GM10266 (cell line): ENCODE measurements around the gene APOD.
A peak's percentile ranks its signal among the peaks of the same experiment; 100 is the strongest.

ENCODE experiments used
- DNase-seq: peaks from one replicate; pipeline ENCODE4 v3.0.0; 2012; ENCODE audit errors: extremely low spot score
- TF ChIP-seq, protein P1 (sequence below): IDR thresholded peaks from 2 replicates; pipeline ENCODE4 v1.5.1; 2012; ENCODE audit warnings: mild to moderate bottlenecking, low read depth; ENCODE audit not compliant: control insufficient read depth, insufficient read depth; ENCODE audit errors: missing control alignments

APOD gene

DNA sequence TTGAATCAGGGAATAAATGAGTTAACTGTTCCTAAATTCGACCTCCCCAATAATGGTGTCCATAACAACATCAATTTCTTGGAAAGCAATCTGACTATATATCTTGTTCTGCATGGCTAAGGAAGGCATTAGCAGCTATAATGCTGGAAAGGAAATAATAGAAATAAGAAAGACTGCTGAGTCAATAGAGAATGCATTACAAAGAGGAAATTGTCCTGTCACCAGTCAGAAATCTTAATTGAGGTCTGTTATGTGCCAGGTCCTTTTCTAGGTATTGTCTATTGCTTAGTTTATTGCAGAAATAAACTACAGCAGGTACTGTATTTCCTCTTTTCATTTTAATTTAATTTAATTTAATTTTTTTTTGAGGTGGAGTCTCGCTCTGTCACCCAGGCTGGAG lies 34.8 kb downstream of the APOD start:
- no peak for DNase-seq
- TF ChIP-seq, protein P1, sequence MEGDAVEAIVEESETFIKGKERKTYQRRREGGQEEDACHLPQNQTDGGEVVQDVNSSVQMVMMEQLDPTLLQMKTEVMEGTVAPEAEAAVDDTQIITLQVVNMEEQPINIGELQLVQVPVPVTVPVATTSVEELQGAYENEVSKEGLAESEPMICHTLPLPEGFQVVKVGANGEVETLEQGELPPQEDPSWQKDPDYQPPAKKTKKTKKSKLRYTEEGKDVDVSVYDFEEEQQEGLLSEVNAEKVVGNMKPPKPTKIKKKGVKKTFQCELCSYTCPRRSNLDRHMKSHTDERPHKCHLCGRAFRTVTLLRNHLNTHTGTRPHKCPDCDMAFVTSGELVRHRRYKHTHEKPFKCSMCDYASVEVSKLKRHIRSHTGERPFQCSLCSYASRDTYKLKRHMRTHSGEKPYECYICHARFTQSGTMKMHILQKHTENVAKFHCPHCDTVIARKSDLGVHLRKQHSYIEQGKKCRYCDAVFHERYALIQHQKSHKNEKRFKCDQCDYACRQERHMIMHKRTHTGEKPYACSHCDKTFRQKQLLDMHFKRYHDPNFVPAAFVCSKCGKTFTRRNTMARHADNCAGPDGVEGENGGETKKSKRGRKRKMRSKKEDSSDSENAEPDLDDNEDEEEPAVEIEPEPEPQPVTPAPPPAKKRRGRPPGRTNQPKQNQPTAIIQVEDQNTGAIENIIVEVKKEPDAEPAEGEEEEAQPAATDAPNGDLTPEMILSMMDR: no peak

GRCh38 chr3:195548501-195548900 lies 35.2 kb downstream of the APOD start:
- TF ChIP-seq, protein P1: no peak
- no peak for DNase-seq

DNA sequence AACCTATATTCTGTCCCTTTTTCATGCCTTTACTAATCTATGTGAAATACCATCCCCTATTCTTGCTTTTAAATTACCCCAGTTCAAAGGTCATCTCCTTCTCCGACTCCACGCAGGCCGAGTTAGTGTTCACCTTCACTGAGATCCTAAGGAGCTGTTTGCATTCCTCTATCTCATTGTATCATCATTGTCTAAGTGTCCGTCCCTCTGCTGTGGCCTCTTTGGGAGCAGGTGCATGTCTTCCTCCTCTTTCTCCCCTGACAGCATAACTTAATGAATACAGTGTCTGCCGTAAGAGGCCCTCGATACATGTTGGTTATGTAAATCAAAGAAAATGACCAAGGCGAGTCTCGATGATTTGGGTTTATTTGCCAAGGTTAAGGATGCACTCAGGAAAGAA lies 35.7 kb downstream of the APOD start:
- TF ChIP-seq, protein P1: no peak
- no peak for DNase-seq

GRCh38 chr3:195546130-195546560 lies 37.6 kb downstream of the APOD start:
- no peak for DNase-seq
- TF ChIP-seq, protein P1: no peak

GRCh38 chr3:195544634-195545033 lies 39.1 kb downstream of the APOD start:
- TF ChIP-seq, protein P1: no peak
- no peak for DNase-seq

DNA sequence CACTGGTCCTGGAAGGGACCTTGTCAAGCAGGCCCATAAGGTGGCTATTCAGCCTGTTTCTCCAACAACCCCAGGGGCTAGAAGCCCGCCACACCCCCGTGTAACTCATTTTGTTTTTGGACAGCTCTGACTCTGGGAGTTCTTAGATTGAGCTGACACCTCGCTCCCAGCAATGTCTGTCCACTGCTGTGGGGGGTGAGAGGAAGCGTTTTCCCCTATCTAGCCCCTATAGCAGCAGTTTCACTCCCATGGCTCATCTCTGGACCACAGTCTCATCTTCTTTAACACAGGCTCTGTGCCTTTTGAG lies 39.6 kb downstream of the APOD start:
- TF ChIP-seq, protein P1: no peak
- DNase-seq: no peak

- TF ChIP-seq, protein P1: peak; percentile 4
- DNase-seq: peak; percentile 43
Measured at GRCh38 chr3:195543500-195544229, 40.1 kb downstream of the APOD start.
